ENCODE measurements around the gene SLC24A3. TPM values are rescaled to one million over a fixed set of nuclear protein-coding genes. Genes with fewer than 3 reads are reported as not detected.

The SLC24A3 gene
- total and polyA plus RNA-seq, 2 experiments from 2014 or later: 0.81 to 2.5 TPM

DNA sequence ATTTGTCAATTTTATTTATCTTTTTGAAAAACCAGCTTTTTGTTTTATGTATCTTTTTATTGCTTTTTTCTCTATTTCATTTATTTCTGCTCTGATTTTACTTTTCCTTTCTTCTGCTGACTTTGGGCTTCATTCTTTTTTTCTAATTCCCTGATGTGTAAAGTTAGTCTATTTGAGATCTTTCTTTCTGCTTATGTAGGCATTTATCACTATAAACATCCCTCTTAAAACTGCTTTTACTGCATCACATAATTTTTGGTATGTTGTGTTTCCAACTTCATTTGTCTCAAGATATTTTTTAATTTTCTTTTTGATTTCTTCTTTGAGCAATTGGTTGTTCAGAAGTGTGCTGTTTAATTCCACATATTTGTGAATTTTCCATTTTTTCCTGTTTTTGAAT lies 174.8 kb downstream of the SLC24A3 start:
- no peak for TF ChIP-seq NANOG (IDR thresholded peaks at IDR 0.05; ENCODE audit: borderline replicate concordance)
- TF ChIP-seq CREB1 (CRISPR knock-in tag; IDR thresholded peaks at IDR 0.05; ENCODE audit: low read depth): no peak
- no peak for TF ChIP-seq ZNF331 (CRISPR knock-in tag; IDR thresholded peaks at IDR 0.05; ENCODE audit: low read depth)
- TF ChIP-seq POLR2AphosphoS5 (IDR thresholded peaks at IDR 0.05; ENCODE audit: low read depth): no peak
- no peak for TF ChIP-seq EZH2phosphoT487 (IDR thresholded peaks at IDR 0.05; ENCODE audit: unreplicated experiment)
- TF ChIP-seq, protein P1, sequence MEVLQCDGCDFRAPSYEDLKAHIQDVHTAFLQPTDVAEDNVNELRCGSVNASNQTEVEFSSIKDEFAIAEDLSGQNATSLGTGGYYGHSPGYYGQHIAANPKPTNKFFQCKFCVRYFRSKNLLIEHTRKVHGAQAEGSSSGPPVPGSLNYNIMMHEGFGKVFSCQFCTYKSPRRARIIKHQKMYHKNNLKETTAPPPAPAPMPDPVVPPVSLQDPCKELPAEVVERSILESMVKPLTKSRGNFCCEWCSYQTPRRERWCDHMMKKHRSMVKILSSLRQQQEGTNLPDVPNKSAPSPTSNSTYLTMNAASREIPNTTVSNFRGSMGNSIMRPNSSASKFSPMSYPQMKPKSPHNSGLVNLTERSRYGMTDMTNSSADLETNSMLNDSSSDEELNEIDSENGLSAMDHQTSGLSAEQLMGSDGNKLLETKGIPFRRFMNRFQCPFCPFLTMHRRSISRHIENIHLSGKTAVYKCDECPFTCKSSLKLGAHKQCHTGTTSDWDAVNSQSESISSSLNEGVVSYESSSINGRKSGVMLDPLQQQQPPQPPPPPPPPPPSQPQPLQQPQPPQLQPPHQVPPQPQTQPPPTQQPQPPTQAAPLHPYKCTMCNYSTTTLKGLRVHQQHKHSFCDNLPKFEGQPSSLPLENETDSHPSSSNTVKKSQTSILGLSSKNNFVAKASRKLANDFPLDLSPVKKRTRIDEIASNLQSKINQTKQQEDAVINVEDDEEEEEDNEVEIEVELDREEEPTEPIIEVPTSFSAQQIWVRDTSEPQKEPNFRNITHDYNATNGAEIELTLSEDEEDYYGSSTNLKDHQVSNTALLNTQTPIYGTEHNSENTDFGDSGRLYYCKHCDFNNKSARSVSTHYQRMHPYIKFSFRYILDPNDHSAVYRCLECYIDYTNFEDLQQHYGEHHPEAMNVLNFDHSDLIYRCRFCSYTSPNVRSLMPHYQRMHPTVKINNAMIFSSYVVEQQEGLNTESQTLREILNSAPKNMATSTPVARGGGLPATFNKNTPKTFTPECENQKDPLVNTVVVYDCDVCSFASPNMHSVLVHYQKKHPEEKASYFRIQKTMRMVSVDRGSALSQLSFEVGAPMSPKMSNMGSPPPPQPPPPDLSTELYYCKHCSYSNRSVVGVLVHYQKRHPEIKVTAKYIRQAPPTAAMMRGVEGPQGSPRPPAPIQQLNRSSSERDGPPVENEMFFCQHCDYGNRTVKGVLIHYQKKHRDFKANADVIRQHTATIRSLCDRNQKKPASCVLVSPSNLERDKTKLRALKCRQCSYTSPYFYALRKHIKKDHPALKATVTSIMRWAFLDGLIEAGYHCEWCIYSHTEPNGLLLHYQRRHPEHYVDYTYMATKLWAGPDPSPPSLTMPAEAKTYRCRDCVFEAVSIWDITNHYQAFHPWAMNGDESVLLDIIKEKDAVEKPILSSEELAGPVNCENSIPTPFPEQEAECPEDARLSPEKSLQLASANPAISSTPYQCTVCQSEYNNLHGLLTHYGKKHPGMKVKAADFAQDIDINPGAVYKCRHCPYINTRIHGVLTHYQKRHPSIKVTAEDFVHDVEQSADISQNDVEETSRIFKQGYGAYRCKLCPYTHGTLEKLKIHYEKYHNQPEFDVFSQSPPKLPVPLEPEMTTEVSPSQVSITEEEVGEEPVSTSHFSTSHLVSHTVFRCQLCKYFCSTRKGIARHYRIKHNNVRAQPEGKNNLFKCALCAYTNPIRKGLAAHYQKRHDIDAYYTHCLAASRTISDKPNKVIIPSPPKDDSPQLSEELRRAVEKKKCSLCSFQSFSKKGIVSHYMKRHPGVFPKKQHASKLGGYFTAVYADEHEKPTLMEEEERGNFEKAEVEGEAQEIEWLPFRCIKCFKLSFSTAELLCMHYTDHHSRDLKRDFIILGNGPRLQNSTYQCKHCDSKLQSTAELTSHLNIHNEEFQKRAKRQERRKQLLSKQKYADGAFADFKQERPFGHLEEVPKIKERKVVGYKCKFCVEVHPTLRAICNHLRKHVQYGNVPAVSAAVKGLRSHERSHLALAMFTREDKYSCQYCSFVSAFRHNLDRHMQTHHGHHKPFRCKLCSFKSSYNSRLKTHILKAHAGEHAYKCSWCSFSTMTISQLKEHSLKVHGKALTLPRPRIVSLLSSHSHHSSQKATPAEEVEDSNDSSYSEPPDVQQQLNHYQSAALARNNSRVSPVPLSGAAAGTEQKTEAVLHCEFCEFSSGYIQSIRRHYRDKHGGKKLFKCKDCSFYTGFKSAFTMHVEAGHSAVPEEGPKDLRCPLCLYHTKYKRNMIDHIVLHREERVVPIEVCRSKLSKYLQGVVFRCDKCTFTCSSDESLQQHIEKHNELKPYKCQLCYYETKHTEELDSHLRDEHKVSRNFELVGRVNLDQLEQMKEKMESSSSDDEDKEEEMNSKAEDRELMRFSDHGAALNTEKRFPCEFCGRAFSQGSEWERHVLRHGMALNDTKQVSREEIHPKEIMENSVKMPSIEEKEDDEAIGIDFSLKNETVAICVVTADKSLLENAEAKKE (CRISPR knock-in tag; IDR thresholded peaks at IDR 0.05): no peak
- TF ChIP-seq EZH2 (IDR thresholded peaks at IDR 0.05; ENCODE audit: low read depth, unreplicated experiment): no peak
- no peak for TF ChIP-seq ZNF114 (CRISPR knock-in tag; IDR thresholded peaks at IDR 0.05)
- TF ChIP-seq, protein P2, sequence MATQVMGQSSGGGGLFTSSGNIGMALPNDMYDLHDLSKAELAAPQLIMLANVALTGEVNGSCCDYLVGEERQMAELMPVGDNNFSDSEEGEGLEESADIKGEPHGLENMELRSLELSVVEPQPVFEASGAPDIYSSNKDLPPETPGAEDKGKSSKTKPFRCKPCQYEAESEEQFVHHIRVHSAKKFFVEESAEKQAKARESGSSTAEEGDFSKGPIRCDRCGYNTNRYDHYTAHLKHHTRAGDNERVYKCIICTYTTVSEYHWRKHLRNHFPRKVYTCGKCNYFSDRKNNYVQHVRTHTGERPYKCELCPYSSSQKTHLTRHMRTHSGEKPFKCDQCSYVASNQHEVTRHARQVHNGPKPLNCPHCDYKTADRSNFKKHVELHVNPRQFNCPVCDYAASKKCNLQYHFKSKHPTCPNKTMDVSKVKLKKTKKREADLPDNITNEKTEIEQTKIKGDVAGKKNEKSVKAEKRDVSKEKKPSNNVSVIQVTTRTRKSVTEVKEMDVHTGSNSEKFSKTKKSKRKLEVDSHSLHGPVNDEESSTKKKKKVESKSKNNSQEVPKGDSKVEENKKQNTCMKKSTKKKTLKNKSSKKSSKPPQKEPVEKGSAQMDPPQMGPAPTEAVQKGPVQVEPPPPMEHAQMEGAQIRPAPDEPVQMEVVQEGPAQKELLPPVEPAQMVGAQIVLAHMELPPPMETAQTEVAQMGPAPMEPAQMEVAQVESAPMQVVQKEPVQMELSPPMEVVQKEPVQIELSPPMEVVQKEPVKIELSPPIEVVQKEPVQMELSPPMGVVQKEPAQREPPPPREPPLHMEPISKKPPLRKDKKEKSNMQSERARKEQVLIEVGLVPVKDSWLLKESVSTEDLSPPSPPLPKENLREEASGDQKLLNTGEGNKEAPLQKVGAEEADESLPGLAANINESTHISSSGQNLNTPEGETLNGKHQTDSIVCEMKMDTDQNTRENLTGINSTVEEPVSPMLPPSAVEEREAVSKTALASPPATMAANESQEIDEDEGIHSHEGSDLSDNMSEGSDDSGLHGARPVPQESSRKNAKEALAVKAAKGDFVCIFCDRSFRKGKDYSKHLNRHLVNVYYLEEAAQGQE (IDR thresholded peaks at IDR 0.05; ENCODE audit: unreplicated experiment): no peak
- TF ChIP-seq, protein P3, sequence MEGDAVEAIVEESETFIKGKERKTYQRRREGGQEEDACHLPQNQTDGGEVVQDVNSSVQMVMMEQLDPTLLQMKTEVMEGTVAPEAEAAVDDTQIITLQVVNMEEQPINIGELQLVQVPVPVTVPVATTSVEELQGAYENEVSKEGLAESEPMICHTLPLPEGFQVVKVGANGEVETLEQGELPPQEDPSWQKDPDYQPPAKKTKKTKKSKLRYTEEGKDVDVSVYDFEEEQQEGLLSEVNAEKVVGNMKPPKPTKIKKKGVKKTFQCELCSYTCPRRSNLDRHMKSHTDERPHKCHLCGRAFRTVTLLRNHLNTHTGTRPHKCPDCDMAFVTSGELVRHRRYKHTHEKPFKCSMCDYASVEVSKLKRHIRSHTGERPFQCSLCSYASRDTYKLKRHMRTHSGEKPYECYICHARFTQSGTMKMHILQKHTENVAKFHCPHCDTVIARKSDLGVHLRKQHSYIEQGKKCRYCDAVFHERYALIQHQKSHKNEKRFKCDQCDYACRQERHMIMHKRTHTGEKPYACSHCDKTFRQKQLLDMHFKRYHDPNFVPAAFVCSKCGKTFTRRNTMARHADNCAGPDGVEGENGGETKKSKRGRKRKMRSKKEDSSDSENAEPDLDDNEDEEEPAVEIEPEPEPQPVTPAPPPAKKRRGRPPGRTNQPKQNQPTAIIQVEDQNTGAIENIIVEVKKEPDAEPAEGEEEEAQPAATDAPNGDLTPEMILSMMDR (conservative IDR thresholded peaks at IDR 0.05; ENCODE audit: low read depth in 2 of 2): no peak
- TF ChIP-seq JUNB (IDR thresholded peaks at IDR 0.05; ENCODE audit: unreplicated experiment): no peak
- TF ChIP-seq, protein P4, sequence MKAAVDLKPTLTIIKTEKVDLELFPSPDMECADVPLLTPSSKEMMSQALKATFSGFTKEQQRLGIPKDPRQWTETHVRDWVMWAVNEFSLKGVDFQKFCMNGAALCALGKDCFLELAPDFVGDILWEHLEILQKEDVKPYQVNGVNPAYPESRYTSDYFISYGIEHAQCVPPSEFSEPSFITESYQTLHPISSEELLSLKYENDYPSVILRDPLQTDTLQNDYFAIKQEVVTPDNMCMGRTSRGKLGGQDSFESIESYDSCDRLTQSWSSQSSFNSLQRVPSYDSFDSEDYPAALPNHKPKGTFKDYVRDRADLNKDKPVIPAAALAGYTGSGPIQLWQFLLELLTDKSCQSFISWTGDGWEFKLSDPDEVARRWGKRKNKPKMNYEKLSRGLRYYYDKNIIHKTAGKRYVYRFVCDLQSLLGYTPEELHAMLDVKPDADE (IDR thresholded peaks at IDR 0.05): no peak
- no peak for TF ChIP-seq STAT1 (IDR thresholded peaks at IDR 0.05; ENCODE audit: unreplicated experiment)
- no peaks in the 10 kb centered on the region; the same call in 1 of the 2 replicates for H3K9me2 ChIP-seq (ENCODE audit: insufficient read depth)
- no peak overlapping the region for H3K27ac Mint-ChIP-seq
- DNase-seq (ENCODE audit: low spot score) (no peak), ATAC-seq (no peak)
- H3K4me2 ChIP-seq: no peak overlapping the region
- H3K27ac ChIP-seq (ENCODE audit: low read depth): no peak overlapping the region
- H3K4me1 Mint-ChIP-seq: peaks cover 7% of the 10 kb centered on the region
- no peaks in the 10 kb centered on the region for H3K79me2 ChIP-seq (replicated peaks; ENCODE audit: insufficient read depth)
- no peaks in the 10 kb centered on the region for H3K27me3 ChIP-seq (ENCODE audit: insufficient read depth)
- no peaks in the 10 kb centered on the region for H3F3A ChIP-seq (replicated peaks; ENCODE audit: low read depth)
- H3K4me3 Mint-ChIP-seq: no peak overlapping the region
- H3K27me3 Mint-ChIP-seq (ENCODE audit: insufficient read depth, low read depth, poor library complexity): no peaks in the 10 kb centered on the region
- H3K36me3 ChIP-seq (ENCODE audit: insufficient read depth): no peaks in the 10 kb centered on the region; the same call in 1 of the 2 replicates
- H3K4me3 ChIP-seq: no peak overlapping the region
- H2AFZ ChIP-seq: no peak overlapping the region
- H4K20me1 ChIP-seq (replicated peaks; ENCODE audit: insufficient read depth): no peaks in the 10 kb centered on the region
- 0 out of 3 replicates have a peak, but pooled peaks cover 4% of the 10 kb centered on the region for H3K36me3 Mint-ChIP-seq (ENCODE audit: low read depth)
- H3K9me3 Mint-ChIP-seq: peaks cover 10% of the 10 kb centered on the region
- no peaks in the 10 kb centered on the region for H3K4me1 ChIP-seq (ENCODE audit: insufficient read depth)
